HUES48 (cell line): ENCODE data around the gene POU6F1.

ENCODE experiments used
- H3K27ac ChIP-seq: one replicate; pipeline ENCODE4 v1.7.0; 2013; ENCODE audit warnings: low read depth, low read length, inconsistent platforms
- H3K27me3 ChIP-seq: 2 replicates; pipeline ENCODE4 v1.6.1; 2013; ENCODE audit warnings: mild to moderate bottlenecking, low read length; ENCODE audit not compliant: control insufficient read depth, insufficient read depth
- H3K36me3 ChIP-seq: 2 replicates; pipeline ENCODE4 v1.6.1; 2013; ENCODE audit warnings: low read length; ENCODE audit not compliant: control insufficient read depth, insufficient read depth
- H3K4me1 ChIP-seq: 2 replicates; pipeline ENCODE4 v1.6.1; 2013; ENCODE audit warnings: mild to moderate bottlenecking, low read length; ENCODE audit not compliant: control insufficient read depth, insufficient read depth
- H3K4me3 ChIP-seq: 2 replicates; pipeline ENCODE4 v1.5.1; 2013; ENCODE audit warnings: mild to moderate bottlenecking, low read depth, low read length
- H3K9ac ChIP-seq: 2 replicates; pipeline ENCODE4 v1.6.1; 2013; ENCODE audit warnings: mild to moderate bottlenecking, low read depth, low read length, moderate library complexity
- H3K9me3 ChIP-seq: 2 replicates; pipeline ENCODE4 v1.6.1; 2013; ENCODE audit warnings: low read length; ENCODE audit not compliant: control insufficient read depth, insufficient read depth

Gene POU6F1

DNA sequence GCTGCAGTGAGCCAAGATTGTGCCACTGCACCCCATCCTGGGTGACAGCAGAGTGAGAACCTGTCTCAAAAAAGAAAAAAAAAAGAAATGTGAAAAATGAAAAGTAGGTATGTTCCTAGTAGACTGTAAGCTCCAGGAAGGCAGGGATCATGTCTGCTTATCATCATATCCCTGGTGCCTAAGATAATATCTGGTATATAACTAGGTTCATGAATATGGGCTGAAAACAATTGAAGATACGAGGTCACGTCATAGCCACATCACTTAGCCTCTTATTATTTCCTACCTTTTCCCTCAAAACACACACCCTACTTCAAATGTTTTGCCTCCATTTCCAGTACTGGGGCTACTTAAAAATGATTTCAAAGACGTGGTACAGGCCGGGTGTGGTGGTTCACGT lies 3.0 kb downstream of the POU6F1 start:
- no peak overlapping the region for H3K4me3 ChIP-seq
- H3K4me1 ChIP-seq: peaks cover 23% of the 10 kb centered on the region
- no peaks in the 10 kb centered on the region for H3K9me3 ChIP-seq
- H3K36me3 ChIP-seq: no peaks in the 10 kb centered on the region
- H3K27me3 ChIP-seq: no peaks in the 10 kb centered on the region
- no peak overlapping the region for H3K9ac ChIP-seq
- no peak overlapping the region for H3K27ac ChIP-seq

DNA sequence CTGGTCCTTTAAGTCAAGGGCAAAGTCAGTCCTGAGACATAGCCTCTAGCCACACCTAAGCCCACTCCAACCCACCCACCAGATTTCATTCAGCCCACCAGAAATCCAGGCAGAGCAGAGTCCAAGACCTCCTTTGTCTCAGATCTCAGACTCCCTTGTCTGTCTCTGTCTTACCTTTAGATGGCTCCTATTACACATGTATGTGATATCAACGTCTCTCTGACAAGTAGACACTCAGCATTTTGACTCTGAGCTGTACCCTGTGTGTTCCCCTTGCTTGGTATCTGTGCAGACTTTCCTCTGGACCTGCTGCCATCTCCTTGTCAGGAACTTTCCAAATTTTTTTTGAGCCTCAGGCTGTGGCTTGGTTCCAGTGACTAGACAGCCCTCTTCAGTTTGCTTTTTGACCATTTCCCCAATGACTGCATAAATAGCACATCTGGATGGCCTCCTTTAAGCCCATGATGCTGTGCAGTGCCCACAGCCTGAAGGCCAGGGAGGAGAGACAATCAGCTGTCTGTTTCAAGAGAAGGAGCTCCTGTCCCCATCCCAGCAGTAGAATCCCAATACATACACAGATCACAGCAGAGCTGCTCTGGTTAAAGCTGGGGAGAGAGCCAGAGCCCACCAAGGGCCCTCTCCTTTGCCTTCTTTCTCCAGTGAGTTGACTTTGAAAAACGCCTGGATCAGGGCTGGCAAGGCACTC lies 7.0 kb downstream of the POU6F1 start:
- Histone ChIP-seq H3K27me3 (no peaks in the 10 kb centered on the region), H3K4me3 (no peak overlapping the region), H3K4me1 (no peaks in the 10 kb centered on the region), H3K27ac (no peak overlapping the region), H3K9me3 (no peaks in the 10 kb centered on the region), H3K36me3 (no peaks in the 10 kb centered on the region), H3K9ac (no peak overlapping the region)

DNA sequence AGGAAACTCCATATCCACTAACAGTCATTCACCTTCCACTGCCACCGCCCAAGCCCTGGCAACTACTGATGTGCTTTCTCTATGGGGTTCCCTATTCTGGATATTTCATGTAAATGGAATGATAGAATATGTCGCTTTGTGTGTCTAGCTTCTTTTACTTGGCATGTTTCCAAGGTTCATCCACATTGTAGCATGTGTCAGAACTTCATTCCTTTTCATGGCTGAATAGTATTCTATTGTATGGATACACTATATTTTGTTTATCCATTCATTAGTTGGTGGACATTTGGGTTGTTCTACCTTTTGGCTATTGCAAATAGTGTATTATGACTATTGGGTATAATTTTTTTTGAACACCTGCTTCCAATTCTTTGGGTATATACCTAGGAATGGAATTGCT lies 8.6 kb downstream of the POU6F1 start:
- no peaks in the 10 kb centered on the region for H3K36me3 ChIP-seq
- H3K4me1 ChIP-seq: no peaks in the 10 kb centered on the region
- H3K9me3 ChIP-seq: no peaks in the 10 kb centered on the region
- H3K27me3 ChIP-seq: no peaks in the 10 kb centered on the region
- H3K27ac ChIP-seq: no peak overlapping the region
- H3K4me3 ChIP-seq: no peak overlapping the region
- H3K9ac ChIP-seq: no peak overlapping the region

DNA sequence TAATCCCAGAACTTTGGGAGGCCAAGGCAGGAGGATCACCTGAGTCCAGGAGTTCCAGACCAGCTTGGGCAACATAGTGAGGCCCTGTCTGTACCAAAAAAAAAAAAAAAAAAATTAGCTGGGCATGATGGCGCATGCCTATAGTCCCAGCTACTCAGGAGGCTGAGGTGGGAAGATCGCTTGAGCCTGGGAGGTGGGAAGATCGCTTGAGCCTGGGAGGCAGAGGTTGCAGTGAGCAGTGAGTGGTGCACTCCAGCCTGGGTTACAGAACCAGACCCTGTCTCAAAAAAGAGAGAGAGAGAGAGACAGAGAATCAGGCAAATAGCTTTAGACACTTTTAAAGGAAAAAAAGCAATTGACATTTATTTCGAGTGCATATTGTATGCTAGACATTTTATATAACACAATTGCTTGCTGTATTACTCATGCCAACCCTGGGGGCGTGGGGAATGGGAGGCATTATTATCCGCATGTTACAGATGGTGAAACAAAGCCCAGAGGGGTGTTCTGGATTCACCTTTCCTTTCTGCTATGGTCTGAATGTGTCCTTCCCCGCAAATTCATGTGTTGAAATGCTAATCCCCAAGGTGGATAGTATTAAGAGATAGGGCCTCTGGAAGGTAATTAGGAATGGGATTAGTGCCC lies 9.7 kb downstream of the POU6F1 start:
- H3K36me3 ChIP-seq: 0 out of 2 replicates have a peak, but pooled peaks cover 2% of the 10 kb centered on the region
- H3K27me3 ChIP-seq: no peaks in the 10 kb centered on the region
- H3K9ac ChIP-seq: no peak overlapping the region
- H3K4me3 ChIP-seq: no peak overlapping the region
- no peaks in the 10 kb centered on the region for H3K4me1 ChIP-seq
- H3K9me3 ChIP-seq: no peaks in the 10 kb centered on the region
- H3K27ac ChIP-seq: no peak overlapping the region

DNA sequence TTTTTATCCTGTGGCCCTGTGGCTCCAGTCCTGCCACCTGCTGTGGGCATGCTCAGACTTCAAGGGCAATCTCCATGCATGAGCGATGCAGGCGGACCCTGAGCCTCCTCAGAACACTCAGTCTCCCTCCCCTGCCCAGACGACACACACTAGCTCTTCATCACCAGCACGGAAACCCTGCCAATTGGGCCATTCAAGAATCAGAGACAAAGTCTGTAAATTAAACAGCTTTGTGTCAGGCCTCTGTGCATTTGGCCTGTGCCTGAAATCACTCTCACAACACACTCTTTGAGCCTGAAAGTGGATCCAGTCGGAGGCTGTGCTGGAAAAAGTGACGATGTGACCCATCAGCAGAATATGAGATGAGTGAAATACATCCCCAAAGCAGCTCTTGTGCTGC lies 12.5 kb downstream of the POU6F1 start:
- H3K27me3 ChIP-seq: no peaks in the 10 kb centered on the region
- H3K4me3 ChIP-seq: no peak overlapping the region
- H3K27ac ChIP-seq: no peak overlapping the region
- no peaks in the 10 kb centered on the region for H3K4me1 ChIP-seq
- H3K9me3 ChIP-seq: no peaks in the 10 kb centered on the region
- H3K36me3 ChIP-seq: 0 out of 2 replicates have a peak, but pooled peaks cover 5% of the 10 kb centered on the region
- no peak overlapping the region for H3K9ac ChIP-seq

DNA sequence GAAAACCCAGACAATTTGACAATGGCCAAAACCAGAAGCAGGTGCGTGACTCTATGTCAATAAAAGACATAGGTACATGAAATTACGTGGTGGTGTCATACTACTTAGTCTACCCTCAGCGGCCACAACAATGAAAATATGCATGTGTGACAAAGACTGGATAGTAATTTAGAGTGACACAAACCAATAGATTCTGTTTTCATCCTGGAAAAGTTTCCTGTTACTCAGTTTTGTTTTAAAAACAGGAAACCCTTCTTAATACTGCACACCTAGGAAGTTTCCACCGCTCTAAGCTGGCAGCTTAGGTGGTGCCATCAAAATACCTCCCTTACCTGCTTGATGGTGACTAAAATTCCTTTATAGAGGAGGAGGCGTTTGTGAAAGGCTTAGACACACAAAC lies 15.1 kb downstream of the POU6F1 start:
- H3K27ac ChIP-seq: no peak overlapping the region
- 0 out of 2 replicates have a peak, but pooled peaks cover 5% of the 10 kb centered on the region for H3K36me3 ChIP-seq
- H3K9me3 ChIP-seq: no peaks in the 10 kb centered on the region
- H3K4me1 ChIP-seq: no peaks in the 10 kb centered on the region
- H3K27me3 ChIP-seq: no peaks in the 10 kb centered on the region
- H3K4me3 ChIP-seq: no peak overlapping the region
- no peak overlapping the region for H3K9ac ChIP-seq

DNA sequence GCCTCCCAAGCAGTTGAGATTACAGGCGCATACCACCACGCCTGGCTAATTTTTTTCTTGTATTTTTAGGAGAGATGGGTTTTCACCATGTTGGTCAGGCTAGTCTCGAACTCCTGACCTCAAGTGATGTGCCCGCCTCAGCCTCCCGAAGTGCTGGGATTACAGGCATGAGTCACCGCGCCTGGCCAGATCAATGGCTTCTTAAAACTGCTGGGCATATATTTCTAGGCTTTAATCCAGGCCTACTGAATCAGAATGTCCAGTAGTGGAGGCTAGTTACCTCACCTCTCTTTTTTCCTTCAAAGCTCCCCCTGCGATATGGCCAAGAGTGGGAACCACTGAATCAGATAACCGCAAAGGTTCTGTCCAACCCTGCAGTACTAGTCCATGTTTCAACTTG lies 17.1 kb downstream of the POU6F1 start:
- no peaks in the 10 kb centered on the region for H3K27me3 ChIP-seq
- H3K36me3 ChIP-seq: 0 out of 2 replicates have a peak, but pooled peaks cover 5% of the 10 kb centered on the region
- no peak overlapping the region for H3K27ac ChIP-seq
- H3K4me3 ChIP-seq: no peak overlapping the region
- no peaks in the 10 kb centered on the region for H3K4me1 ChIP-seq
- H3K9ac ChIP-seq: no peak overlapping the region
- no peaks in the 10 kb centered on the region for H3K9me3 ChIP-seq

DNA sequence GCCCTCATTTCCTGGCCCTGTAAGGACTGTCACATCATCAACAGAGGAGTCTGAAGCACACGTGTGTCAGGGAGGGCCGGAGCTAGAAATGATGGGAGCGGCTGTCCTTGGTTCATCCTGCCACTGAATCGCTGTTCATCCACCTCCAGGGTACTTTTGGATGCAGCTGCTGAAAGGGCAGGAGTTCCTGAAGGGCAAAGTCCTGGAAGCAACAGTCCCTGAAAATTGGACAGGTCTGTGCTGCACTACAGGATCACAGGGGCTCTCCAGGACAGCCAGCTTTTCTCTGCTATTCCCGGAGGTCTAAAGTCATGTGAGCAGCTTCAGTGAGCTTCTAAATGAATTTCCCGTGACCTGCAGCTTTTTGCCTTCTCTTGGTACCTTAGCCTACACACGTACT lies 17.7 kb downstream of the POU6F1 start:
- no peak overlapping the region for H3K9ac ChIP-seq
- no peaks in the 10 kb centered on the region for H3K9me3 ChIP-seq
- H3K27me3 ChIP-seq: no peaks in the 10 kb centered on the region
- no peak overlapping the region for H3K4me3 ChIP-seq
- no peak overlapping the region for H3K27ac ChIP-seq
- 0 out of 2 replicates have a peak, but pooled peaks cover 5% of the 10 kb centered on the region for H3K36me3 ChIP-seq
- no peaks in the 10 kb centered on the region for H3K4me1 ChIP-seq

DNA sequence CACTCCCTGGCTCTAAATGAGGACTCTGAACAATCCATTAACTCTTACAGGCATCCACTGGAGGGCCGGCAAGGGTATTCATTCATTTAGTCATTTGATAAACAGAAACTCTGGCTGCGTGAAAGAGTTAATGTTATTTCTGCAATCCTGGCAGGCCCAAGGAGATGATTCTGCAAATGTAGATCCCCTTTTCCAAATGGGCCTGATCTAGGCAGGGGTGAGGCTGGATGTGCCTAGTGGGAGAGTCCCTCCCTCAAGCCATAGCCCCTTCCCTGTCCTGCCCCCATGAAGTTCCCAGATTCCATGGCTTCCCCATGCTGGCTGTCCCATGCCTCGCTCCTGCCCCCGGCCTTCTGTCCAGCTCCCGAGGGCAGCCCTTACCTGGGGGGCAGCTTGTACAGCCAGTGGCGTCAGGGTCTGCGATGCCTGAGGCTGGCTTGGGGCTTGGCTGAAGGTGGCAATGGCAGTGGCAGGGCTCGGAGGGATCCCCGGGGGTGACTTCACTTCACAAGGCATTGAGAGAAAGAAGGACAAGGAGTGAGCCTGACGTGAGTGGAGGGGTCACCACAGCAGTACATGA lies 18.4 kb downstream of the POU6F1 start:
- Histone ChIP-seq H3K9me3 (no peaks in the 10 kb centered on the region), H3K27ac (no peak overlapping the region), H3K27me3 (no peaks in the 10 kb centered on the region), H3K9ac (no peak overlapping the region), H3K4me3 (no peak overlapping the region), H3K36me3 (0 out of 2 replicates have a peak, but pooled peaks cover 5% of the 10 kb centered on the region), H3K4me1 (no peaks in the 10 kb centered on the region)

DNA sequence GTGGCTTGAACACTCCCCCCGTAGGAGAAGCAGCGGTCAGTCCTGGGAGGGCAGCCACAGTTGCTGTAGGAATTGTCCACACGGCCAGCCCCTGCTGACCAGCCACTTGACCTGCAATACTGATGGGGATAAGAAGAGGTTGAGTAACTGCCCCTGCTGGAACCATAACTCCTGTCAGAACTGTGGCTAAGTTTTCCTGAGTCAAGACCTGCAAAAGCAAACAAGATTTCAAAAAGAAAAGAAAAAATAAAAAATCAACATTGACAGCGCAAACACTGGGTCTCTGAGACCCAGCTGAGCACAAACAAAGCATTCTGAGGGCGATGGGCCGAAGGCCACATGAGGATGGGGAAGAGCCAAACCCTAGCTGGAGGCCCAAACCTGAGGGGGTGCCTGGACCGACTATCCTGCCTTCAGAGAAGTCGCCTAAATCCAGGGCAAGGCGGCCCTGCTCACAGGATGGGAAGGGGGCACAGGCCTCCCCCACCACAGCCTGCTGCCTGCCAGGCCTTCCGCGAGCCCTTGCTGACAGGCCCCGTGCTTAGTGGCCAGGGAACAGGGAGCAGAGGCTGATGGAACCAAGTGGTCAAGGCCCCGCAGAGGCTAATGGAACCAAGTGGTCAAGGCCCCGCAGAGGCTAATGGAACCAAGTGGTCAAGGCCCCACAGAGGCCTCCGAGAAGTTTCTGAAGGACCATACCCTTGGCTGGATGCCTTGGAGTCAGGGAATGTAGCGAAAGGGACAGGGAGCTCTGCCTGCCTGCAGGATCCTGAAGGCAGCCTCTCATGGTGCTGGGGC lies 19.1 kb downstream of the POU6F1 start:
- H3K36me3 ChIP-seq: 0 out of 2 replicates have a peak, but pooled peaks cover 5% of the 10 kb centered on the region
- H3K4me1 ChIP-seq: no peaks in the 10 kb centered on the region
- H3K9ac ChIP-seq: no peak overlapping the region
- H3K27ac ChIP-seq: no peak overlapping the region
- H3K4me3 ChIP-seq: no peak overlapping the region
- H3K27me3 ChIP-seq: no peaks in the 10 kb centered on the region
- no peaks in the 10 kb centered on the region for H3K9me3 ChIP-seq
